GM13977 (cell line): ENCODE results near the gene ISL2.

Source experiments
- DNase-seq: peaks from one replicate; pipeline ENCODE4 v3.0.0; 2012; ENCODE audit warnings: low spot score
- in situ Hi-C: fragments of 300-500 bp; cut with MboI; formaldehyde crosslinking; loops from one replicate; pipeline ENCODE4 v1.12.0; 2022; ENCODE audit warnings: low sequenced_read_pairs, low pct_unique_long_range_greater_than_20kb, mixed read lengths, inconsistent platforms; ENCODE audit not compliant: unreplicated experiment
- TF ChIP-seq, protein P1 (sequence below): IDR thresholded peaks from 2 replicates; pipeline ENCODE4 v1.5.1; 2012; ENCODE audit warnings: mild to moderate bottlenecking, control low read depth; ENCODE audit not compliant: insufficient read depth; ENCODE audit errors: extremely low read depth, missing control alignments

Gene ISL2

DNA sequence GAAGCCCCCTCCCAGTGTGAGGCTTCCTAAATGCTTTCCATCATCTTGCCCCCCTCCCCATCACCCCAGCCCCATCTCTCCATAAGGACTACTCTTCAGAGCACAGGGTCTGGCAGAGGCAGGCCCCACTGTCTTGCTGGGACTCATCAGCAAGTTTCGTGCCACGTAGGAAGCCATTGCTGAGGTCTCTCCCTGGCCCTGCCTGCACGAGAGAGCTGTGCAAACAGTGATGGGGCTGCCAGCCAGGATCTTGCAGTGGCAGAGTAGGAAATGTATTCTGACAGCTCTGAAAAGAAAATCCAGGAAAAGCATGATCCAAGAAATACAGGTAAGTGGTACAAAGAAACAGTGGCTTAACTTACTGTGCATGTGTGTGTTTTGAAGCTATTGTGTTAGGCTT is 22.6 kb downstream of the ISL2 start:
- TF ChIP-seq, protein P1, sequence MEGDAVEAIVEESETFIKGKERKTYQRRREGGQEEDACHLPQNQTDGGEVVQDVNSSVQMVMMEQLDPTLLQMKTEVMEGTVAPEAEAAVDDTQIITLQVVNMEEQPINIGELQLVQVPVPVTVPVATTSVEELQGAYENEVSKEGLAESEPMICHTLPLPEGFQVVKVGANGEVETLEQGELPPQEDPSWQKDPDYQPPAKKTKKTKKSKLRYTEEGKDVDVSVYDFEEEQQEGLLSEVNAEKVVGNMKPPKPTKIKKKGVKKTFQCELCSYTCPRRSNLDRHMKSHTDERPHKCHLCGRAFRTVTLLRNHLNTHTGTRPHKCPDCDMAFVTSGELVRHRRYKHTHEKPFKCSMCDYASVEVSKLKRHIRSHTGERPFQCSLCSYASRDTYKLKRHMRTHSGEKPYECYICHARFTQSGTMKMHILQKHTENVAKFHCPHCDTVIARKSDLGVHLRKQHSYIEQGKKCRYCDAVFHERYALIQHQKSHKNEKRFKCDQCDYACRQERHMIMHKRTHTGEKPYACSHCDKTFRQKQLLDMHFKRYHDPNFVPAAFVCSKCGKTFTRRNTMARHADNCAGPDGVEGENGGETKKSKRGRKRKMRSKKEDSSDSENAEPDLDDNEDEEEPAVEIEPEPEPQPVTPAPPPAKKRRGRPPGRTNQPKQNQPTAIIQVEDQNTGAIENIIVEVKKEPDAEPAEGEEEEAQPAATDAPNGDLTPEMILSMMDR: no peak
- DNase-seq: no peak
- in situ Hi-C loops: no loop called here

GRCh38 chr15:76360416-76360815 is 23.8 kb downstream of the ISL2 start:
- DNase-seq: no peak
- TF ChIP-seq, protein P1: no peak
- in situ Hi-C loops: no loop called here

GRCh38 chr15:76363251-76363650 is 26.7 kb downstream of the ISL2 start:
- TF ChIP-seq, protein P1: no peak
- in situ Hi-C loops: no loop called here
- DNase-seq: no peak

DNA sequence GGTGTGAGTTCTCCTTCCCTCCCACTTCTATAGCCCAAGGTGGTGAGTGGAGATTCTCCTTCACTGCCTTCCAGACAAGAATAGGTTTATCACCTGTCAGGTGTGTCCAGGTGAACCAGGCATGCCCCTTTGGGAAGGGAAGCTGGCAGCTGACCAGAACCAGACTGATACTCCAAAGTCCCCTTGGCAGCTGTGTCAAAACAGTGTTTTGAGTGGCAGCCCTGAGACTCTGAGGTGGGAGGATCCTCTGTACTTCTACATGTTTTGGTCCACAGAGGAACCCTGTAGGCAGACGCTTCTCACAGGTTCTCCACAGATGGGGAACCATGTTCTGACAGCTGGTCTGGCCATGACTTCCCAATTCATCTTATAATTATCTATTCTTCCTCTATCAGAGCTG is 30.1 kb downstream of the ISL2 start:
- TF ChIP-seq, protein P1: no peak
- DNase-seq: no peak
- in situ Hi-C loops: no loop called here

DNA sequence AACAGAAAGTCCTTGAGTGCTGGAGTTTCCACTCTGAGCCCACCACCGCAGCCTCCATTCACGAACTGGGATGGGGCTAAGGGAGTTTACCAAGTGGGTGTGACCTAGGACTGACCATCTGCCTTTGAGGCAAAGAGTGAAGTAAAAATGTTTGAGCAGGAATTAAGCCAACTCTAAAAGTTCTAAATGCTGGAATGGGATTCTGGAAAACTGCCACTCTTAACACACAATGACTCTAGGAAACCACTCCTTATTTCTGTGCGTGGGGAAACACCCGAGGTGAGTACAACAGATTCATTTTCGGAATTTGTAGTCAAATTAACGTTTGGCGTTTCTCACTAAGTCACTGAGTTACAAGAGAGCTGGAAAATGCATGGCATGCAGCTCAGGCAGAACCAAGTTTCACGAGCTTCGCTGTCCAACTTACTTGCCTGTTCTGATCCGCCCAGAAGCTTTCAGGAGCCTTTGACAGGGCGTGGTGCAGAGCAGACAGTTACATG is 31.6 kb downstream of the ISL2 start:
- DNase-seq: no peak
- TF ChIP-seq, protein P1: no peak
- in situ Hi-C loops: no loop called here

GRCh38 chr15:76376029-76376428 is 39.5 kb downstream of the ISL2 start:
- TF ChIP-seq, protein P1: no peak
- no peak for DNase-seq
- in situ Hi-C loops: no loop called here

DNA sequence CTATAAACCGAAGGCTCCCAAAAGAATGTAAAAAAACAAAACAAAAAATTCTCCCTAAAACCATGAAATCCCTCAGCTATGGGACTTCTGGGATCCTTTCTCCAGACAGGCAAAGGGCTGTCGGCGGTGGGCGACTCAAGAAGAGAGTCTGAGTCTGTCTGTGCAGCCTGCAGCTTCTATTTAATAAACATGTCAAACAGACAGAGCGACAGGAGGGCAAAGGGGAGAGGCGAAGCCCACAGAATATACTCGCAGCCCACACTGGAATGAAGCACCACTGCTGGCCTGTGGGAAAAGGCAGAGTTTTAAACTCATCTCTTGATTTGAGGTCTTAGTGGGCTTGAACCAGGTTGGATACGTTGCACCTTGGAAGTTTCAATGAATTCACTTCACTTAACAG is 40.2 kb downstream of the ISL2 start:
- DNase-seq: no peak
- TF ChIP-seq, protein P1: no peak
- in situ Hi-C loops: no loop called here
